Coronary artery (tissue), 2 donors: Measurements from ENCODE around the gene CCDC88B.

Experiments
- DNase-seq: peaks from one replicate; pipeline ENCODE4 v3.0.0-alpha.2; 2017; ENCODE audit warnings: low spot score
- H3K27ac ChIP-seq, 2 donors: fragments of 200-600 bp; sonication (generic); one replicate each; pipeline ENCODE4 v1.5.1; 2016 to 2019
- H3K4me3 ChIP-seq: fragments of 200-600 bp; sonication (generic); 2 replicates; pipeline ENCODE4 v1.5.1; 2016; ENCODE audit warnings: mild to moderate bottlenecking, moderate library complexity
- CTCF ChIP-seq: fragments of 200-600 bp; sonication (generic); IDR thresholded peaks from one replicate; pipeline ENCODE4 v1.5.1; 2019; ENCODE audit warnings: antibody characterized with exemption

CCDC88B gene

GRCh38 chr11:64383580-64383979 lies 43.6 kb downstream of the CCDC88B start:
- no peak for TF ChIP-seq CTCF

GRCh38 chr11:64384028-64384737 lies 44.2 kb downstream of the CCDC88B start:
- DNase-seq = no peak
- no peak for TF ChIP-seq CTCF
- H3K4me3 ChIP-seq = no peak overlapping the region
- peak overlapping the region in 1 of 2 donors; percentile 56 for H3K27ac ChIP-seq

More at GRCh38 chr11:64383580-64383979, 43.6 kb downstream of the CCDC88B start:
- Histone ChIP-seq H3K27ac (no peak overlapping the region), H3K4me3 (no peak overlapping the region)
- no peak for DNase-seq

- H3K27ac ChIP-seq = peak overlapping the region; percentile 56 to 76
- no peak for TF ChIP-seq CTCF
- no peak for DNase-seq
- H3K4me3 ChIP-seq = peak overlapping the region; percentile 49
These were observed 45.3 kb downstream of the CCDC88B start for GRCh38 chr11:64384981-64385944.

- Histone ChIP-seq H3K27ac (peak overlapping the region in 1 of 2 donors; percentile 76), H3K4me3 (no peak overlapping the region)
- no peak for TF ChIP-seq CTCF
- DNase-seq = no peak
These were observed 46.1 kb downstream of the CCDC88B start for GRCh38 chr11:64385945-64386704.

GRCh38 chr11:64387916-64388315 lies 47.9 kb downstream of the CCDC88B start:
- no peak for TF ChIP-seq CTCF
- Histone ChIP-seq H3K4me3 (no peak overlapping the region), H3K27ac (no peak overlapping the region)
- no peak for DNase-seq

- Histone ChIP-seq H3K27ac (no peak overlapping the region), H3K4me3 (no peak overlapping the region)
- TF ChIP-seq CTCF = no peak
- no peak for DNase-seq
These were observed 48.9 kb downstream of the CCDC88B start for GRCh38 chr11:64388894-64389293.
